ENCODE measurements around the gene P2RY12. TPM values are rescaled to one million over a fixed set of nuclear protein-coding genes. Genes with fewer than 3 reads are reported as not detected.

The P2RY12 gene
- not detected in 5 replicates for total RNA-seq (2022; extraction: Qiagen RNA extraction)

GRCh38 chr3:151384741-151385174, at the start of gene P2RY12:
Gene P2RY12, minus strand, starts transcription at chr3:151384753. Its CDS starts 45,908 bp downstream, at chr3:151338845.

GRCh38 chr3:151329363-151329762, 55.2 kb downstream of the P2RY12 start, which contains the start of gene P2RY13:
Gene P2RY13, minus strand, starts transcription at chr3:151329549. Its CDS starts 21 bp downstream, at chr3:151329528.

GRCh38 chr3:151316267-151316991, 68.1 kb downstream of the P2RY12 start, which contains the start of gene GPR87:
Gene GPR87, minus strand, starts transcription at chr3:151316820. Its CDS starts 16,720 bp downstream, at chr3:151300100.

Other genes with a start within 250 kb of the P2RY12 start
- gene GPR171, start 181.5 kb downstream of the P2RY12 start, total RNA-seq (2022; extraction: Qiagen RNA extraction) = not detected in 5 replicates
- gene P2RY14, start 106.2 kb downstream of the P2RY12 start, total RNA-seq (2022; extraction: Qiagen RNA extraction) = not detected in 5 replicates
- gene GPR87, start 67.9 kb downstream of the P2RY12 start, total RNA-seq (2022; extraction: Qiagen RNA extraction) = 1.8 to 2.5 TPM (median 2.3 TPM) in 5 replicates
- not detected in 5 replicates for gene P2RY13, start 55.2 kb downstream of the P2RY12 start, total RNA-seq (2022; extraction: Qiagen RNA extraction)
- gene IGSF10, start 76.3 kb upstream of the P2RY12 start, total RNA-seq (2022; extraction: Qiagen RNA extraction) = 0.24 to 0.49 TPM (median 0.32 TPM) in 5 replicates